Lower lobe of right lung (tissue), 2 donors: ENCODE results near the gene MICALL2. TPM values are rescaled to one million over a fixed set of nuclear protein-coding genes. Genes with fewer than 3 reads are reported as not detected.

Source experiments
- ATAC-seq, 2 donors: fragments of 200-7000 bp; cut with Tn5 transposase; one replicate each; pipeline ENCODE4 v1.9.1; 2020 to 2022; ENCODE audit warnings: mild to moderate bottlenecking in 2 of 2, moderate library complexity in 2 of 2
- DNase-seq: peaks from one replicate; pipeline ENCODE4 v3.0.0-alpha.2; 2020
- H3K27ac ChIP-seq: fragments of 200-600 bp; one replicate; pipeline ENCODE4 v1.8.0; 2022
- H3K27me3 ChIP-seq: fragments of 200-600 bp; one replicate; pipeline ENCODE4 v1.8.0; 2022; ENCODE audit warnings: low read depth
- H3K36me3 ChIP-seq: fragments of 200-600 bp; one replicate; pipeline ENCODE4 v1.8.0; 2022; ENCODE audit warnings: mild to moderate bottlenecking
- H3K4me1 ChIP-seq: fragments of 200-600 bp; one replicate; pipeline ENCODE4 v1.8.0; 2022
- H3K4me3 ChIP-seq: fragments of 200-600 bp; one replicate; pipeline ENCODE4 v1.8.0; 2022; ENCODE audit warnings: mild to moderate bottlenecking
- H3K9me3 ChIP-seq: fragments of 200-600 bp; one replicate; pipeline ENCODE4 v1.8.0; 2022
- intact Hi-C: fragments of 100-400 bp; cut with DNase I; formaldehyde crosslinking; loops from one replicate; pipeline ENCODE4 v1.11.0; 2022
- long read RNA-seq: library from polyadenylated mRNA; unstranded; transcript quantifications from one replicate; pipeline ENCODE4 v2.0.0, GENCODE V29; 2021
- total RNA-seq: library from RNA; stranded (reverse); fragmentation: NEBNext Ultra II Directional; extraction: Animal tissue kit (Norgen Biotek cat#: 25700); gene quantifications from one replicate; pipeline ENCODE4 v1.2.1, GENCODE V29; 2021
- TF ChIP-seq, protein P1 (sequence below): fragments of 200-600 bp; IDR thresholded peaks from one replicate; pipeline ENCODE4 v1.8.0; 2022; ENCODE audit warnings: antibody characterized with exemption, mild to moderate bottlenecking
- donor health status: DM: no; HTN: yes; CAD: no; lungs with severe emphysema.

MICALL2 gene
- 28.9 TPM for total RNA-seq
- long read RNA-seq, partial matches to known transcripts, result 22 of 45 reads
- long read RNA-seq, other reads (novel, unspliced or antisense), result 20 of 45 reads

- Histone ChIP-seq H3K27ac (peak within 1 kb of the TSS; percentile 80), H3K27me3 (no peaks in the 10 kb centered on the region), H3K36me3 (no peaks in the 10 kb centered on the region), H3K4me1 (peaks cover 78% of the 10 kb centered on the region), H3K9me3 (no peaks in the 10 kb centered on the region), H3K4me3 (peak within 1 kb of the TSS; percentile 88)
- TF ChIP-seq, protein P1, sequence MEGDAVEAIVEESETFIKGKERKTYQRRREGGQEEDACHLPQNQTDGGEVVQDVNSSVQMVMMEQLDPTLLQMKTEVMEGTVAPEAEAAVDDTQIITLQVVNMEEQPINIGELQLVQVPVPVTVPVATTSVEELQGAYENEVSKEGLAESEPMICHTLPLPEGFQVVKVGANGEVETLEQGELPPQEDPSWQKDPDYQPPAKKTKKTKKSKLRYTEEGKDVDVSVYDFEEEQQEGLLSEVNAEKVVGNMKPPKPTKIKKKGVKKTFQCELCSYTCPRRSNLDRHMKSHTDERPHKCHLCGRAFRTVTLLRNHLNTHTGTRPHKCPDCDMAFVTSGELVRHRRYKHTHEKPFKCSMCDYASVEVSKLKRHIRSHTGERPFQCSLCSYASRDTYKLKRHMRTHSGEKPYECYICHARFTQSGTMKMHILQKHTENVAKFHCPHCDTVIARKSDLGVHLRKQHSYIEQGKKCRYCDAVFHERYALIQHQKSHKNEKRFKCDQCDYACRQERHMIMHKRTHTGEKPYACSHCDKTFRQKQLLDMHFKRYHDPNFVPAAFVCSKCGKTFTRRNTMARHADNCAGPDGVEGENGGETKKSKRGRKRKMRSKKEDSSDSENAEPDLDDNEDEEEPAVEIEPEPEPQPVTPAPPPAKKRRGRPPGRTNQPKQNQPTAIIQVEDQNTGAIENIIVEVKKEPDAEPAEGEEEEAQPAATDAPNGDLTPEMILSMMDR, result no peak
- peak; percentile 25 to 49 for ATAC-seq
- intact Hi-C loops, result no loop called here
- peak; percentile 83 for DNase-seq
Measured at GRCh38 chr7:1458683-1459511, at the start of gene MICALL2. MICALL2 (minus strand) TSS chr7:1459470; CDS start chr7:1459326, 144 bp downstream.

DNA sequence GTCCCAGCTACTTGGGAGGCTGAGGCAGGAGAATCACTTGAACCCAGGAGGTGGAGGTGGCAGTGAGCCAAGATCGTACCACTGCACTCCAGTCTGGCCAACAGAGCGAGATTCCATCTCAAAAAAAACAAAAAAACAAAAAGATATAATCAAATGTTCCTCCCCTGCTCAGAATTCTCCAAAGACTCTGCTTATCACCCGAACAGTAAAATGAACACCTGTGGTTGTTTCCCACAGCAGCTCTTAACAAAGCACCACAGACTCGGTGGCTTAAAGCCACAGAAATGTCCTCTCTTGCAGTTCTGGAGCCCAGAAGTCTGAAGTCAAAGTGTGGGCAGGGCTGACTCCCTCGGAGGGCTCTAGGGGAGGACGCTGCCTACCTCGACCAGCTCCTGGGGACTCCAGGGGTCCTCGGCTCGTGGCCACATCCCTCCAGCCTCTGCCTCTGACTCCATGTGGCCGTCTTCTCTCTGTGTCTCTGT, 49.0 kb upstream of the MICALL2 start:
- H3K27me3 ChIP-seq, result peaks cover 4% of the 10 kb centered on the region
- TF ChIP-seq, protein P1, result no peak
- no peak overlapping the region for H3K27ac ChIP-seq
- intact Hi-C loops, result no loop called here
- no peak for ATAC-seq
- H3K4me3 ChIP-seq, result no peak overlapping the region
- peaks cover 18% of the 10 kb centered on the region for H3K4me1 ChIP-seq
- DNase-seq, result no peak
- H3K36me3 ChIP-seq, result no peaks in the 10 kb centered on the region
- H3K9me3 ChIP-seq, result no peaks in the 10 kb centered on the region

- ATAC-seq, result no peak
- Histone ChIP-seq H3K4me3 (no peak overlapping the region), H3K9me3 (no peaks in the 10 kb centered on the region), H3K36me3 (peaks cover 19% of the 10 kb centered on the region), H3K27me3 (no peaks in the 10 kb centered on the region), H3K4me1 (peaks cover 25% of the 10 kb centered on the region), H3K27ac (no peak overlapping the region)
- intact Hi-C loops, result no loop called here
- no peak for DNase-seq
- TF ChIP-seq, protein P1, result no peak
Measured at GRCh38 chr7:1505731-1506550, 46.7 kb upstream of the MICALL2 start.

DNA sequence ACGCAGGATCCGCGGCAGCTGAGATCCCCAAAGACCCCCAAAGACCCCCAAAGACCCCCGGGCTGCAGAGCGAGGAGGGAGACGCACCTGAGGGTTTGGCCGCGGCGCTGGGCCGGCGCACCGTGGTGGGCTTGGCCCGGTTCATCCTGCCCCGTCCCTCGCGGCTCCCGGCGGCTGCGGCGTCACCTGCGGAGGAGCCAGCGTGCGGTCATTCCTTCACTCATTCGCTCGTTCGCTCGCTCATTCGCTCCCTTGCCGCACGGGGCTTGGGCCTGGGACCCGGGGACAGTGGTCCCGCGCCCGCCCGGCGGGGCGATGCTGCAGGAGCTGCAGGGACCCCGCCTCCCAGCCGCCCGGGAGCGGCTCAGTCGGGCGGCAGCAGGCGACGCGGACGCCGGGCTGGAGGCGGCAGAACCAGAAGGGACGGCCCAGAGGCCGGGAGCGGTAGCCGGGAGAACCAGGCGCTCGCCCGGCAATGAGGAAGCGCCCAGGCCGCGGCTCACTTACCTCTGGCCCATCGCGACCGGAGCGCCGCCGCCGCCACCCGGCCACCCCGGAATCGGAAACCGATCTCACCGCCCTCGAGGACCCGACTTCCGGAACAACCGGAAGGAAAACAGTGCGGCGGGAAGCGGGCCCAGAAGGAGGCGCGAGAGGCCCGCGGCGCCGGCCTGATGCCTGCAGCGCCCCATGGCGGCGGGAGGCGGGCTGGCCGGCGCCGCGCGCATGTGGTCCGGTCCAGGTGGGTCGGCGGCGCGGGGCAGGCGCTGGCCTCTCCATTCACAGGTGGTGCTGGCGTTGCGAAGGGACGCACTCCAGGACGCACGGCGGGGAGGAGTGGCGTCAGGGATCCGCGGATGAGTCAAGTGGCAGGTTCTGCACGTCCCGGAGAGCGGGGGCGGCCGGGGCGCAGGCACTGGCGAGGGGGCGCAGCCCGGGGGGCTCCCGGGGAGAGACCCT, 44.8 kb upstream of the MICALL2 start, which contains the start of gene INTS1:
Gene INTS1, minus strand, starts transcription at position 574 of the 960 bp plus-strand sequence. Its CDS starts 429 bp downstream, at position 145.
- ATAC-seq (peak; percentile 97), DNase-seq (peak; percentile 94)
- intact Hi-C loops, result no loop called here
- Histone ChIP-seq H3K9me3 (no peaks in the 10 kb centered on the region), H3K36me3 (peaks cover 38% of the 10 kb centered on the region), H3K4me3 (peak within 1 kb of the TSS; percentile 98), H3K4me1 (peaks cover 25% of the 10 kb centered on the region), H3K27me3 (no peaks in the 10 kb centered on the region), H3K27ac (peak within 1 kb of the TSS; percentile 76)
- TF ChIP-seq, protein P1, result peak; percentile 91
